Measurements from ENCODE around the gene DIPK2B.

The DIPK2B gene

DNA sequence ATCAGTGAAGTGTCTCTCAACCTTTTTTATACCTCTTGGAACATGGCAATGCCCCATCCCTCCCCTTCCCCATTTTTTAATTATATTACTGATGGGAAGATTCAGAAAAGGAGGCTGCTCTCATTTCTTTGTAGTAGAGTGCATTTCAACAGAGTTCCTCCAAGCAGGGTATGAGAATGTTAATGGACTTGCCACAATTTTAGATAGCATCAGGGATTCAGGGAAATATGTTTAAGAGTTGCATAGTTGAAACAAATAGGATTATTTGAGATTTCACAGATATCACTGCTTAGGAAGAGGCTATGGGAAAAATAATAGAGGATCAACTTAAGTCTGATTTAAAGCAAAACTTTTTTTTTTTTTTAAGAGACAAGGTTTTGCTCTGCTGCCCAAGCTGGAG lies 46.2 kb downstream of the DIPK2B start:
- DNase-seq: no peak

DNA sequence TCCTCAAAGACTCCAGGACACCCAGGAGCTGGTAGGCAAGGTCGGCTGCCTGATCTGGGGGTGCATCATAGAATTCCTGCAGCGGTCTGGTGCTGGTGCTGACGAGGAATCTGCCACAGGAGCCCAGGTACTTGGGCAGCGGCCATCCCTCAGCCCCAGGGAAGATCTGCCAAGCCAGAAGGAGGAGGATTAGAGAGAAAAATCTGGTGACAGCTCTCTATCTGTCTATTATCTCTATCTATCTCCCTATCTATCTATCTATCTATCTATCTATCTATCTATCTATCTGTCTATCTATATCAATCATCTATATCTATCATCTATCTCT lies 46.7 kb downstream of the DIPK2B start:
- no peak for DNase-seq
